Middle frontal gyrus (tissue), 1 donor: Measurements from ENCODE around the gene FBL.
A peak's percentile ranks its signal among the peaks of the same experiment; 100 is the strongest.
"Not testable (repeated sequence)": the region's sequence is repeated elsewhere in the genome, so short reads cannot be mapped to it uniquely, and the experiment has no call there.

Source experiments
- DNase-seq: peaks from one replicate; pipeline ENCODE4 v3.0.0-alpha.2; 2015; ENCODE audit warnings: low spot score; ENCODE audit errors: extremely low spot score

Gene FBL

GRCh38 chr19:39825531-39826076, 20.6 kb downstream of the FBL start:
- no peak for DNase-seq

- no peak for DNase-seq
Measured at GRCh38 chr19:39825093-39825463, 21.1 kb downstream of the FBL start.

- DNase-seq = peak; percentile 90
Measured at GRCh38 chr19:39824143-39825092, 21.8 kb downstream of the FBL start.

- DNase-seq = no peak
Measured at GRCh38 chr19:39823686-39824085, 22.5 kb downstream of the FBL start.

GRCh38 chr19:39820696-39821095, 25.5 kb downstream of the FBL start:
- DNase-seq = no peak

- no peak for DNase-seq
Measured at GRCh38 chr19:39819786-39820185, 26.4 kb downstream of the FBL start.

- DNase-seq = no peak
Measured at GRCh38 chr19:39818626-39819097, 27.5 kb downstream of the FBL start.

- DNase-seq = no peak
Measured at GRCh38 chr19:39817888-39818561, 28.2 kb downstream of the FBL start.

GRCh38 chr19:39816287-39817048, 29.7 kb downstream of the FBL start:
- no peak for DNase-seq

GRCh38 chr19:39814595-39814994, 31.6 kb downstream of the FBL start:
- DNase-seq = no peak

GRCh38 chr19:39814111-39814510, 32.1 kb downstream of the FBL start:
- not testable (repeated sequence) for DNase-seq

- DNase-seq = no peak
Measured at GRCh38 chr19:39813264-39813993, 32.8 kb downstream of the FBL start.

GRCh38 chr19:39811064-39811463, 35.1 kb downstream of the FBL start:
- no peak for DNase-seq

GRCh38 chr19:39810424-39810823, 35.8 kb downstream of the FBL start:
- no peak for DNase-seq

GRCh38 chr19:39809368-39809767, 36.8 kb downstream of the FBL start:
- no peak for DNase-seq

- DNase-seq = not testable (repeated sequence)
Measured at GRCh38 chr19:39808688-39809087, 37.5 kb downstream of the FBL start.

- no peak for DNase-seq
Measured at GRCh38 chr19:39807846-39808364, 38.3 kb downstream of the FBL start.

GRCh38 chr19:39805104-39805503, 41.1 kb downstream of the FBL start:
- no peak for DNase-seq

- DNase-seq = no peak
Measured at GRCh38 chr19:39802958-39803357, 43.2 kb downstream of the FBL start.

GRCh38 chr19:39797083-39797482, 49.1 kb downstream of the FBL start:
- DNase-seq = no peak
